Measurements from ENCODE around the gene ZNF384. TPM values are rescaled to one million over a fixed set of nuclear protein-coding genes. Genes with fewer than 3 reads are reported as not detected.
A peak's percentile ranks its signal among the peaks of the same experiment; 100 is the strongest.

The ZNF384 gene
- total and polyA plus RNA-seq, 2 experiments from 2014 or later: 20.5 to 35.9 TPM

GRCh38 chr12:6644903-6645302 is 44.3 kb downstream of the ZNF384 start:
- H3K9me3 Mint-ChIP-seq: no peaks in the 10 kb centered on the region
- DNase-seq (ENCODE audit: low spot score) (peak; percentile 66), ATAC-seq (peak; percentile 40)
- peaks cover 9% of the 10 kb centered on the region for H3K4me1 Mint-ChIP-seq
- no peak overlapping the region for H3K4me3 ChIP-seq
- no peak overlapping the region for H3K4me3 Mint-ChIP-seq
- peaks cover 9% of the 10 kb centered on the region; the same call in 1 of the 2 replicates for H3F3A ChIP-seq (replicated peaks; ENCODE audit: low read depth)
- H3K4me1 ChIP-seq (ENCODE audit: insufficient read depth): peaks cover 10% of the 10 kb centered on the region; the same call in 1 of the 2 replicates
- peak overlapping the region; percentile 70 for H2AFZ ChIP-seq
- H3K27me3 Mint-ChIP-seq (ENCODE audit: insufficient read depth, low read depth, poor library complexity): peaks cover 6% of the 10 kb centered on the region
- H3K27ac ChIP-seq (ENCODE audit: low read depth): no peak overlapping the region
- H3K36me3 ChIP-seq (ENCODE audit: insufficient read depth): no peaks in the 10 kb centered on the region
- TF ChIP-seq, protein P1, sequence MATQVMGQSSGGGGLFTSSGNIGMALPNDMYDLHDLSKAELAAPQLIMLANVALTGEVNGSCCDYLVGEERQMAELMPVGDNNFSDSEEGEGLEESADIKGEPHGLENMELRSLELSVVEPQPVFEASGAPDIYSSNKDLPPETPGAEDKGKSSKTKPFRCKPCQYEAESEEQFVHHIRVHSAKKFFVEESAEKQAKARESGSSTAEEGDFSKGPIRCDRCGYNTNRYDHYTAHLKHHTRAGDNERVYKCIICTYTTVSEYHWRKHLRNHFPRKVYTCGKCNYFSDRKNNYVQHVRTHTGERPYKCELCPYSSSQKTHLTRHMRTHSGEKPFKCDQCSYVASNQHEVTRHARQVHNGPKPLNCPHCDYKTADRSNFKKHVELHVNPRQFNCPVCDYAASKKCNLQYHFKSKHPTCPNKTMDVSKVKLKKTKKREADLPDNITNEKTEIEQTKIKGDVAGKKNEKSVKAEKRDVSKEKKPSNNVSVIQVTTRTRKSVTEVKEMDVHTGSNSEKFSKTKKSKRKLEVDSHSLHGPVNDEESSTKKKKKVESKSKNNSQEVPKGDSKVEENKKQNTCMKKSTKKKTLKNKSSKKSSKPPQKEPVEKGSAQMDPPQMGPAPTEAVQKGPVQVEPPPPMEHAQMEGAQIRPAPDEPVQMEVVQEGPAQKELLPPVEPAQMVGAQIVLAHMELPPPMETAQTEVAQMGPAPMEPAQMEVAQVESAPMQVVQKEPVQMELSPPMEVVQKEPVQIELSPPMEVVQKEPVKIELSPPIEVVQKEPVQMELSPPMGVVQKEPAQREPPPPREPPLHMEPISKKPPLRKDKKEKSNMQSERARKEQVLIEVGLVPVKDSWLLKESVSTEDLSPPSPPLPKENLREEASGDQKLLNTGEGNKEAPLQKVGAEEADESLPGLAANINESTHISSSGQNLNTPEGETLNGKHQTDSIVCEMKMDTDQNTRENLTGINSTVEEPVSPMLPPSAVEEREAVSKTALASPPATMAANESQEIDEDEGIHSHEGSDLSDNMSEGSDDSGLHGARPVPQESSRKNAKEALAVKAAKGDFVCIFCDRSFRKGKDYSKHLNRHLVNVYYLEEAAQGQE (IDR thresholded peaks at IDR 0.05; ENCODE audit: unreplicated experiment): no peak
- TF ChIP-seq ZNF114 (CRISPR knock-in tag; IDR thresholded peaks at IDR 0.05): no peak
- no peak for TF ChIP-seq EZH2phosphoT487 (IDR thresholded peaks at IDR 0.05; ENCODE audit: unreplicated experiment)
- no peak for TF ChIP-seq ZNF331 (CRISPR knock-in tag; IDR thresholded peaks at IDR 0.05; ENCODE audit: low read depth)
- peak; percentile 54 to 77 for TF ChIP-seq CTCF (conservative IDR thresholded peaks at IDR 0.05; ENCODE audit: low read depth in 2 of 2)
- no peak for TF ChIP-seq EZH2 (IDR thresholded peaks at IDR 0.05; ENCODE audit: low read depth, unreplicated experiment)
- no peak for TF ChIP-seq ZNF462 (CRISPR knock-in tag; IDR thresholded peaks at IDR 0.05)
- no peaks in the 10 kb centered on the region for H3K9me2 ChIP-seq (ENCODE audit: insufficient read depth)
- peaks cover 5% of the 10 kb centered on the region; the same call in 1 of the 3 replicates for H3K36me3 Mint-ChIP-seq (ENCODE audit: low read depth)
- no peaks in the 10 kb centered on the region for H4K20me1 ChIP-seq (replicated peaks; ENCODE audit: insufficient read depth)
- no peaks in the 10 kb centered on the region for H3K79me2 ChIP-seq (replicated peaks; ENCODE audit: insufficient read depth)
- H3K27me3 ChIP-seq (ENCODE audit: insufficient read depth): peaks cover 27% of the 10 kb centered on the region
- H3K4me2 ChIP-seq: no peak overlapping the region
- no peak overlapping the region for H3K27ac Mint-ChIP-seq

Measured in GM23338 (cell line).